HL-60 (cell line): ENCODE results near the gene CES4A.

Experiments used
- DNase-seq, 2 experiments: peaks; one replicate each; pipeline ENCODE4 v3.0.0-alpha.2; 2010 to 2020; ENCODE audit warnings: low read depth in 1 of 2, low spot score in 1 of 2
- H3K27ac ChIP-seq: fragments of 250-450 bp; sonication (Bioruptor Pico); replicated peaks from 2 replicates; pipeline ENCODE4 v1.5.1; 2020; ENCODE audit warnings: mild to moderate bottlenecking, moderate library complexity
- H3K27me3 ChIP-seq: fragments of 250-450 bp; sonication (Bioruptor Pico); 2 replicates; pipeline ENCODE4 v1.5.1; 2021; ENCODE audit warnings: mild to moderate bottlenecking, moderate library complexity; ENCODE audit not compliant: insufficient read depth, poor library complexity, severe bottlenecking
- H3K4me3 ChIP-seq: replicated peaks from 2 replicates; pipeline ENCODE4 v1.5.1; 2011; ENCODE audit warnings: mild to moderate bottlenecking, control low read depth, low read length; ENCODE audit not compliant: insufficient read depth
- GABPA ChIP-seq: IDR thresholded peaks from 2 replicates; pipeline ENCODE4 v1.6.1; 2012; ENCODE audit warnings: low read depth
- POLR2AphosphoS5 ChIP-seq: IDR thresholded peaks from 2 replicates; pipeline ENCODE4 v1.6.1; 2012; ENCODE audit warnings: low read depth
- REST ChIP-seq: IDR thresholded peaks from 2 replicates; pipeline ENCODE4 v1.6.1; 2012; ENCODE audit warnings: low read depth; ENCODE audit not compliant: insufficient replicate concordance
- SPI1 ChIP-seq: IDR thresholded peaks from 2 replicates; pipeline ENCODE4 v1.6.1; 2012; ENCODE audit warnings: low read depth, mild to moderate bottlenecking, borderline replicate concordance
- TF ChIP-seq, protein P1 (sequence below): IDR thresholded peaks from one replicate; pipeline ENCODE4 v1.5.1; 2011; ENCODE audit warnings: low read length, control low read depth, inconsistent platforms; ENCODE audit not compliant: insufficient read depth

Gene CES4A

GRCh38 chr16:66945939-66946338 is 42.5 kb upstream of the CES4A start:
- TF ChIP-seq GABPA (no peak), SPI1 (no peak), REST (no peak), POLR2AphosphoS5 (no peak)
- TF ChIP-seq, protein P1, sequence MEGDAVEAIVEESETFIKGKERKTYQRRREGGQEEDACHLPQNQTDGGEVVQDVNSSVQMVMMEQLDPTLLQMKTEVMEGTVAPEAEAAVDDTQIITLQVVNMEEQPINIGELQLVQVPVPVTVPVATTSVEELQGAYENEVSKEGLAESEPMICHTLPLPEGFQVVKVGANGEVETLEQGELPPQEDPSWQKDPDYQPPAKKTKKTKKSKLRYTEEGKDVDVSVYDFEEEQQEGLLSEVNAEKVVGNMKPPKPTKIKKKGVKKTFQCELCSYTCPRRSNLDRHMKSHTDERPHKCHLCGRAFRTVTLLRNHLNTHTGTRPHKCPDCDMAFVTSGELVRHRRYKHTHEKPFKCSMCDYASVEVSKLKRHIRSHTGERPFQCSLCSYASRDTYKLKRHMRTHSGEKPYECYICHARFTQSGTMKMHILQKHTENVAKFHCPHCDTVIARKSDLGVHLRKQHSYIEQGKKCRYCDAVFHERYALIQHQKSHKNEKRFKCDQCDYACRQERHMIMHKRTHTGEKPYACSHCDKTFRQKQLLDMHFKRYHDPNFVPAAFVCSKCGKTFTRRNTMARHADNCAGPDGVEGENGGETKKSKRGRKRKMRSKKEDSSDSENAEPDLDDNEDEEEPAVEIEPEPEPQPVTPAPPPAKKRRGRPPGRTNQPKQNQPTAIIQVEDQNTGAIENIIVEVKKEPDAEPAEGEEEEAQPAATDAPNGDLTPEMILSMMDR, result no peak
- H3K4me3 ChIP-seq, result no peak overlapping the region
- no peak for DNase-seq
- peaks cover 24% of the 10 kb centered on the region for H3K27me3 ChIP-seq
- no peak overlapping the region for H3K27ac ChIP-seq

DNA sequence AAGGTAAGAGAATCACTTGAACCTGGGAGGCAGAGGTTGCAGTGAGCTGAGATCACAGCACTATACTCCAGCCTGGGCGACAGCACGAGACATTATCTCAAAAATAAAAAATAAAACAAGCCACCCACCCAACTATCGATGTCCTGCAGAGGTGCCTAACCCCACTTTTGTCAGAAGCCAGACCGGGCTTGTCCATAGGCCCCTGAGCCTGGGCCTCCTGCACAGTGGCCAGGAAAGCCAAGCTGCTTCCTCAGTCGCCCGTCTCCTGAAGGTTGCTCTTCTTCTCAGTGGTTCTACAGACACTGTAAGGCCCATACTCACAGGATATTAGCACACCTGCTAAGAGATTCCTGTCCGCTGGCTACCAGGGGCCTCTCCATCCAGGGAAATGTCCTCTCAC is 41.8 kb upstream of the CES4A start:
- no peak overlapping the region for H3K27ac ChIP-seq
- peaks cover 28% of the 10 kb centered on the region for H3K27me3 ChIP-seq
- DNase-seq, result no peak
- TF ChIP-seq POLR2AphosphoS5, result no peak
- H3K4me3 ChIP-seq, result no peak overlapping the region

DNA sequence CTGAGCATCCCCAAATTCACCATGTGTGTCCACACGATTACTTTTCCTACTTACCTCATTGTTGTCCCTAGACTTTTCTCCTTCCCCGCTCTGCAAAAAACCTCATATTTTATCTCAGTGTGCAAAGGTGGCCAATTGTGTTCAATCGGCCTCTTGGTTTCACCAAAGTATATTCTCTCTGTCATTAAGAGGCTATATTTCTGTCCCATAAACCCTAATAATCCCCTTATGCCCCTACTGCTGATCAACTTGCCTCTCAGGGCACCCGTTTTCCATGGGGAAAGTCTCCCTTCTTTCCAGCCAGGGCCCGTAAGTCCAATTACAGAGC is 41.5 kb upstream of the CES4A start:
- TF ChIP-seq REST (no peak), GABPA (no peak), POLR2AphosphoS5 (no peak)
- TF ChIP-seq, protein P1, result no peak
- Histone ChIP-seq H3K27me3 (peaks cover 28% of the 10 kb centered on the region), H3K4me3 (no peak overlapping the region), H3K27ac (no peak overlapping the region)
- no peak for DNase-seq

- DNase-seq, result peak; percentile 38 to 79
- Histone ChIP-seq H3K27me3 (peaks cover 28% of the 10 kb centered on the region), H3K4me3 (peak overlapping the region; percentile 22), H3K27ac (no peak overlapping the region)
- TF ChIP-seq GABPA, result no peak
- TF ChIP-seq, protein P1, result peak; percentile 83
Observed at GRCh38 chr16:66947302-66948065, 40.9 kb upstream of the CES4A start.
